GM18507 (cell line): ENCODE measurements around the gene POMT2.

ENCODE experiments used
- DNase-seq: peaks from one replicate; pipeline ENCODE4 v3.0.0; 2011; ENCODE audit warnings: low read depth; ENCODE audit not compliant: insufficient read length; ENCODE audit errors: extremely low spot score
- FAIRE-seq: peaks from 2 replicates; lab custom pipeline; 2011; peaks lifted over from hg19 to GRCh38; lab: Jason Lieb, UNC

Gene POMT2

DNA sequence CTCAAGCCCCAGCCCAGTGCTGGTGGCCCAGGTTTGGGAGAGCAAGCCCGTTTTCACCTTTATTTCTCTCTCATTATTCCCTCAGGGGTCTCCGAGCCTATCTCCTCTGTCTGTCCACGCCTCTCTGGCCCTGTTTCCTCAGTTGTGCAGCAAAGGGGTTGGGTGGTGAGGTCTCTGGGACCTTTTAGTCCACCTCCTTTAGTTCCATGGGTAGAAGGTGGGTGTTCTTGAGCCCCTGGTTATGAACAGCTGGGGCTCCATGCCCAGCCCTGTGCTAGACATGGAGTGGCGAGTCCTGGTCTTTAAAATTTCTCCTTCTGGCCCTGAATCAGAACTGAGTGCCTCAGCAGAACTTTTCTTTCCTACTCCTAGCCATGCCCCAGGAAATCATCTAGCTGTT is 48.4 kb downstream of the POMT2 start:
- FAIRE-seq (no peak), DNase-seq (no peak)

DNA sequence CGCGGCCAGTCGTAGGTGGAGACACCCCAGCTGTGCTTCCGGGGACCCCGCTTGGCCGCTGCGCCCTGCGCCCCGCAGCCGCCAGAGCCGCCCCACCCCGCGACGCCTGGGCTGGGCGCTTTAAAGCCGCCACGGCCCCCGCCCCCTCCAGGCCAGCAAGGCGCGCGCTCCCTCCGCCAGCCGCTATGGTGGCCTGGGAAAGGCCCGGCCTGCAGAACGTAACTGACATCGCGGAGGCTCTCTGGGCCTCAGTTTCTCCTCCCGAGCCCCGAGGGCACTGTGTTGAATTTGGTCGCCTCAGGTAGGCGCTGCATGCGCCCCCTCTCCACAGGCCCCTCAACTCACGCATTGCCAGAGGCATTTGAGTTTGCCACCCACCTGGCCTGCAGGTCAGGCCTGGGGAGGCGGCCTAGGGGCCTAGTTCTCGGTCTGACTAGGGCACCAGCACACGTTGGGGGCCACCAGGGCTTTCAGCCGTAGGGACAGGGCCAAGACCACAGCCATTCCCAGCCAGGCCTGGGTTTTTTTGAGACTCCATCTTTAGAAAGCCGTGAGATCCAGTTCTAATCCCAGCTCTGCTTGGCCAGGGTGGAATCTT is 49.5 kb downstream of the POMT2 start, which contains the start of gene NGB:
Gene NGB (minus strand): TSS at position 94 of the 598 bp plus-strand sequence. CDS start 269 bp downstream, outside the sequence.
- no peak for FAIRE-seq
- no peak for DNase-seq

DNA sequence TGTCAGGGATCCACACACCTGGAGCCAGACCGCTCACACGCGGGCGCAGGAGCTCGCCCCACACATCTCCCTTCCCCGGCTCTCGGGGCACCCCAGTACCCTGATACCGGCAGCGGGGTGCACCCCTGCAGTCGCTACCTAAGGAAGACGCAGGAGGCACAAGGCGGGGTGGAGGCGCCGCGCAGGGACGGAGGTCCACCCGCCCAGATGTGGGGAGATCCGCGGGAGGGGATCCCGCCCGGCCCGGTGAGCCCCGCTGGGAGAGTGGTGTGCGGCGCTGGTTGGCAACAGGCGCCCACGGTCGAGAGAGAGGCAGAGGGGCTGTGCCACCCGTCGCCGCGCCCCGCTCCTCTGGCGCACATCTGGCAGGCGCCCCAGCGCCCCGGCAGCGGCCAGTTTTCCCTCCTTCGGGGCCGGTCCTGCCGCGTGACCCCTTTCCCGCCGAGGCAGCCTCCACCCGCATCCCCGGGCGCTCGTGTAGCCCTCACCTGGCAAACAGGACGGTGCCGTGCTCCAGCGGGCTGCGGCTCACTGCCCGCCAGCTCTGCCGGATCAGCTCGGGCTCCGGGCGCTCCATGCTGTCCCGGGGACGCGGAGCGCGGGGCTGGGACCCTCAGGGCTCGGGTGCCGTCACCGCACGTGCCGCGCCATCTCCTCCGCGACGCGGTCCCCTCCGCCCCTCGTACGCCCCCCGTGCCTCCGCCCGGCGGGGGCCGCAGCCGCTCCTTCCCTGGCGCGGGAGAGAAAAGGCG is 50.1 kb downstream of the POMT2 start:
- DNase-seq: no peak
- FAIRE-seq: no peak

DNA sequence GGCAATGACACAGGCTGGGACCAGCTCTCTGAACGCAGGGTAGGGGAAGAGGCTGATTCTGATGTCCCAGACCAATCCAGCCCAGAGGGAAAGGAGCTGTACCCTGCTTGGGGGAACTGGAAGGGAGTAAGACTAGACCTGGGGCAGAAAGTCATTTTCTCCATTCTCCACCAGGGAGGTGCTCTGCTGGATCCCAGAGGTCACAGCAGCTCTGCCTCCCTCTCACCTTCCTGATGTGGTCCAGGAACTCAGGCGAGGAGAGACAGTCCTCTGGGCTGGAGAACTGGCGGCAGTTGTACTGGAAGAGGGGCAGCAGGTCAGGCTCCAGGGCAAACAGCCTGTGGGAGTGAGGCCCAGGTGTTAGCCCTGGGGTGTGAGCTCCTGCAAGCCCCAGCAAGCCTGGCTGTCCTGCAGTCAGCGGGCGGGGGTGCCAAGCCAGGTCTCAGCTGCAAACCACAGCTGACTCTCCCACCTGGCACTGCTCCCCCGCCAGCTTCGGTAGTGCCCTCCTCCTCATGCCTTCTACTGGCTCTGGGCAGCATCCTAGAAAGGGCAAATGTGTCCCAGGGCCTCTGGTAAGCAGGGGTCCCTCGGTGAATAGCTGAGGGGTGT is 51.6 kb downstream of the POMT2 start:
- FAIRE-seq (no peak), DNase-seq (no peak)

DNA sequence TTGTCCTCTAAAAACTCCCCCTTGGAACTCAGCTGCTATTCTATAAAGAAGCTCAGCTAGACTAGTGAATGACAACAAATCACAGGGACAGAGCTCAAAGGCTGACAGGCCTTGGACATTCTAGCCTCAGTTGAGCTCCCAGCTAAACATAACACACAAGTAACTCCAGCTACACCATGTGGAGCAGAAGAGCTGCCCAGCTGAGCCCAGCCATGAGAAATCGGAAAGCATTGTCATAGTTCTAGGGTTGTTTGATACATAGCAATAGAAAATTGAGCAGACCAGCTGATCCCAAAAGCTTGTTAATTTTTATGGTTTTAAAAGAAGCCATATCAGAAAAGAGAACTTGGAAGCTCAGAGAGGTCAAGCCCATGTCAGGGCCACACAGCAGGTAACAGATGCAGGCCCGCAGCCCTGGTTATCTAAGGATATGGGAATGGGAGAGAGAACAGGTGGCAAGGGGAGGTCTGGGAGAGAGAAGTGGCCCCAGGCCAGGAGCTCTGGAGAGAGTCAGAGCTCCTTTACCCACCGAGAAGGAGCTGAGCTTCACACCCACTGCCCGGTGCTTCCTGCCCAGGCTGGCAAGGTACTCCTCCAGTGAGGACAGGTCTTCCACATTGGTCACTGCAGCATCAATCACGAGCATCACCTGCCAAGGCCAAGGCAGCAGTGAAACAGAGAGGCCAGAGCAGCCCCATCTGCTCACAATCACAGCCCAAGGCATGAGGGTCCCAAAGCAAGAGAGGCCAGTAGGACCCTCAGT is 52.6 kb downstream of the POMT2 start:
- DNase-seq (no peak), FAIRE-seq (no peak)

DNA sequence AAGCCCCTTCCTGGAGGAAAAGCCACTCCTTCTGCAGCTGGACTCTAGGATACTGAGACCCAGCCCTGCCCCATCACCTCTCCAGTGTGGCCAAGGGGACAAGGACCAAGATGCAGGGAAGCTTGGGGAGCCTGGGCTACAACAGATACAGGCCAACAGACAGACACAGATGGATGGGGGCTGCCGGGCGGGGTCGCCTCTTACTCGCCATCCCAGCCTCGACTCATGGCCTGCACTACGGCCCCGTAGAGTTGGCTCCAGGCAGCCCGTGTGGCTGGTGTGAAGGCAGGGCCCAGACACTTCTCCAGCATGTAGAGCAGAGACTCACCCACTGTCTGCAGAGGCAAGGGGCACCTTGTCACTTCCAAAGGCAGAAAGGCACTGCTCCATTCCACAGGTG is 54.3 kb downstream of the POMT2 start:
- FAIRE-seq (no peak), DNase-seq (no peak)

DNA sequence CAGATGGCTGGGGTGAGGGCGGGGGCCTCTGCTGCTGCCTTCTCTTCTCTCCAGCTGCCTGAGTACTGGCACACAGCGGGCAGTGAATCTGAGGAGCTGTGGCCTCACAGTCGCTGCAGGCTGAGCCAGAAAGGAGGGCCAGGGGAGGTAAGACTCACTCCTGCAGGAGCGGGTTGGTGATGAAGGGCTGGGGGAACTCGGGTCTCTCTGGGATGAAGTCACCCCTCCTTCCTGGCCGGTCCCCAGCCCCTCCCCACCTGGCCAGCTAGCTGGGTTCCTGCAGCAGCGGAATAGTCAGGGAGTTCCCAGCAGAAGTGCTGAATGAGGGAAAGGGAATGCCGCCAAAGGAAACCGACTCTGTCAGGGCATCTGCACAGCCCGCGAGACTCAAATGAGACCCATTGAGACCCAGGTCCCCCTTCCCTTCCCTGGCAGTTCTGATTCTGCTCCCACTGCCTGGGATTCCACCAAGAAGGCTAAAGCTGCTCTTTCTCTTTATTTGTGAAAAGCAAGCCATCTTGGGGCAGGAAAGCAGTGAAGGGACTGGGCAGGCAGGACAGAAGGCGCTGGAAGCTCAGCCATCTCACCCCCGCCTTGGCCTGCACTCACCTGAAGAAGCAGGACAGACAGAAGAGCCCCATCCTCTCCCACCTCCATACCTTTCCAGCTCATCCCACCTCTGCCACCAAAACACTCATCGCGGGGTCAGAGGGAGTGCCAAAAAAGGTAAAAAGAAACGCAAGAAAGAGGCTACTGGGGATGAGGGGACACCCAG is 54.9 kb downstream of the POMT2 start:
- DNase-seq (no peak), FAIRE-seq (no peak)

DNA sequence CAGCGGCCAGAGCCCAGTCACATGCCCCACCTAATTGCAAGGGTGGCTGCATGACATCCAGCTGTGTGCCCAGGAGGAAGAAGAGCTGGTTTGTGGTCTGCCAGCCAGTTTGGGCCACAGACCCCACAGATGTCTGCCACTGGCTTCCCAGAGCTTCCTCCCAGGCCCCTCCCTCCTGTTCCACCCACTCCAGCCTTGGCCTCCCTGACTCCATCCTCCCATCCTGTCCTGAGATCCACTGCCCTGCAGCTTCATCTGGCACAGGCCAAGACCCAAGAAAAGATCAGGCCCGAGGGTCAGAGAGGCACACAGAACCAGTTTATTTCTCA is 55.5 kb downstream of the POMT2 start:
- FAIRE-seq (no peak), DNase-seq (no peak)

DNA sequence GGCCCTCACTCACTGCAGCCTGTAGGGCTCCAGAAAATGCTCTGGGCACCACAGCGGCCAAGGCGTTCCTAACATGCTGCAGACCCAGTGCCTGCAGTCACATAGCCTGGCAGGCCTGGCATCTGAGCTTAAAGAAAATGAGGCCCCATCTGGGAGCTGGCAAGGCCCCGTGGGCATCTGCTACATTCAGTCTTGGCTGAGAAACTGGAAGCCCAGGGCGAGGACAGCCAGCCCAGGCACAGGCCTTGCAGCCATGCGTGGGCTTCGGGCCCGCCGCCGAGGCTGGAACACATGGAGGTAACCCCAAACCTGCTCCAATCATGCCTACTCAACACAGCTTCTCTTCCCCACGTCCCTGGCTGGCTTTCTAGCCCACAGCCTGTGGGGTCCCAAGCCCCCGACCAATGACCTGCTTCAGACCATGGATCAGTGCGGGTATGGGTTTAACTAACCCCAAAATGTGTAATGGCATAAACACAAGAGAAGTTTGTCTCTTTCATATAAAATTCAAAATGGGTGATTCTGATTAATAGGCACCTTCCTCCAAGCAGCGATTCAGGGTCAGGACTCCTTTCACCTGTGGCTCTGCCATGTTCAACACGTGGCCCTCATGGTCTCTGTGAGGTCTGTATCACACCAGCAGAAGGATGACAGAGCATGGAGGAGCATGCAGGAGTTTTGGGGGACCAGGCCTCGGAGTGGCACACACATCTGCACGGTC is 56.1 kb downstream of the POMT2 start:
- DNase-seq: no peak
- no peak for FAIRE-seq

DNA sequence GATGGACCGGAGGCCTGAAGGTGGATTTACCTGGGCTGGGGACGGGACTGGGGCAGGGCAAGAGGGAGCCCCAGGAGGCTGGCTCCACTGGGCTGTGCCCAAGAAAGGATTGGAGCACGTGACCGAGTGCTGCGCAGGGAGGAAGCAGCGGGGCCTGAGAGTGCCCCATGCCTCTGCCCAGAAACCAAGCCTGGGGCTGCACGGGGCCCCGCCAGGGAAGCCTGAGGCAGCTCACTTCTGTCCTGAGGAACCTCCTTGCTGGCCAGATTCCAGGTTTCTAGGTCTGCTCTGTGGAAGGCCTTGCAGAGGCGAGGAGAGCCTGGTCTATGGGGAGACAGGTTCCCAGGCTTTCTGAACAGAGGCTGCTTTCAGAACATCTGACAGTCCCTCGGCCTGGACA is 60.1 kb downstream of the POMT2 start:
- DNase-seq: no peak
- no peak for FAIRE-seq

DNA sequence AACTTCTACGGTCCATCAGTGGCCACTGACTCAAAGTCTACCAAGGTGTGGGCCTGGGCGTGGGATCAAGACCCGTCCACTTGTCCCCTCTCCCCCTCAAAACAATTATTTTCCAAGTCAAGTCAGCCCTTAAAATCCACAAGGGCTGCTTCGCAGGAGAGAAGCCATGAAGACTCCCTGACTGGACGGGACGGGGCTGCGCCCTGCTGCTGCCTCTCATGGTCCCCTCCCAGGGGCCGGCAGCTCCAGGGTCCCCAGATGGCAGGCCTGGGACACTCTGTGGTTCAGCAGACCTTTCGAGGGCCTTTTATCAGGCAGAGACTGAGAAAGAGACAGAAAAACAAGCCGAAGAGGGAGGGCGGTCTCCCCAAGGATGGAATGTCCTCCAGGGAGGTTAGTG is 60.5 kb downstream of the POMT2 start:
- DNase-seq (no peak), FAIRE-seq (no peak)

DNA sequence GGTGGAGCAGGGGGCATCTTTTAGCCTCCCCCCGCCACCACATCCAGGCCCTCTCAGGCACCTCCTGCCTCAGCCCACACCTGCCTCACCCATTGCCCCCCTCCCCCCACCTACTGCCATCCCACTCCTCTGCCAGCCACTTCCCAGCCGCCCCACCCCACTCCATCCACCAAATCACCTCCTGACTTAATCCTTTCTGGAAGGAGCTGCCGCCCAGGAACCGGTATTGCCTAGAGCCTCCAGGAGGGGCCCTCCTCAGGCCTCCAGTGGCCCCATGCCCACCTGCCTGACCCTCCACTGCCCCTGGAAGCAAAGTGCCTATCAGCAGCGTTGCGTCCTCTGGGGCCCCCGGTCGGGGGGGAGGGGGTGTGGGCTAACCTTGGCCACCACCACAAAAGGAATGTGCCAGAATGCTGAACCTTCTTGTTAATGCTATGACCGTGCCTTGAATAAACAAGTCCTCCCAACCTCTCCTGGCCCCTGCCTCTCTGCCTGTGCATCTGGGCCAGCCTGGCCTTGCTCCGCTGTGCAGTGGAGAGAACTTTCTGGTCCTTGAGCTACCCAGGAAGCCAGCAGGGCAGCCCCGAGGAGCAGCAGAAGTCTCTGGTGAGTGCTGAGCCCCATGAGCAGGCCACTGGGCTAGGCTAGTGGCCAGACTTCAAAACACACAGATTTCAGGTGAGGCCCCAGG is 61.5 kb downstream of the POMT2 start:
- no peak for DNase-seq
- no peak for FAIRE-seq

DNA sequence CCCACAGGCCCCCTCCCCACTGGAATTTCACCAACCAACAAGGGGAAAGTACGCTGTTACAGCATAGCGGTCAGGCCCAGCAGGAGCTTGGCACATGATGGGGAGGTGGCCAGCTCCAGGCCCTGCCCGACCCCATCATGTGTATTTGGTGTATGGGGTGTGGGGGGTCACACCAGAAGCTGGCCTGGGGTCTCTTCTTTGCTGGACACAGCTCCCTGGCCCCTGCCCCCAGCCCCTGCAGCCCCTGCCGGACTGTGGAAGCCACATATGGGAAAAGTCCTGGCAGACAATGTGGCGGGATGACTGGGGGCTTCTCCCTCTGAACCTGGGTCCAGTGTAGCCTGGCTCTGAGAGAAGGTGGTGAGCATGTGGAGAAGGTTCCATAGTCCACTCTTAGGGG is 62.1 kb downstream of the POMT2 start:
- FAIRE-seq (no peak), DNase-seq (no peak)

DNA sequence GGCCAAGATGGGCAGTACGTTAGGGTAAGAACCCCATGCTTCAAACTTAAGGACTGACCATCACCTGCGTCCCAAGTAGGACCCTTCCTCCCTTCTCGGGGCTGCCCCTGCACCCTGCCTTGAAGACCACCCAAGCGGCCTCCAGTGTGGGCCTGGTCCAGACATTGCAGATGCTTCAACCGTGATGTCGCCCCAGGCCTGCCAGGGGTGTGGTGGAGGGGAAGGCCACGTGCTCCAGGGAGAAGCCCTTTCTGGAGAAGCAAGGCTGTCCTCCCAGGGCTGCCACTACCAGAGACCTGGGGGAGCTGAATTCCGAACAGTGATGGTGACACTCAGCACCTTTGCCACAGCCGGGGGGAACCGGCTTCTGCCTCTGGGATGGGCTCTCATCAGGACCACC is 63.0 kb downstream of the POMT2 start:
- DNase-seq: no peak
- no peak for FAIRE-seq

DNA sequence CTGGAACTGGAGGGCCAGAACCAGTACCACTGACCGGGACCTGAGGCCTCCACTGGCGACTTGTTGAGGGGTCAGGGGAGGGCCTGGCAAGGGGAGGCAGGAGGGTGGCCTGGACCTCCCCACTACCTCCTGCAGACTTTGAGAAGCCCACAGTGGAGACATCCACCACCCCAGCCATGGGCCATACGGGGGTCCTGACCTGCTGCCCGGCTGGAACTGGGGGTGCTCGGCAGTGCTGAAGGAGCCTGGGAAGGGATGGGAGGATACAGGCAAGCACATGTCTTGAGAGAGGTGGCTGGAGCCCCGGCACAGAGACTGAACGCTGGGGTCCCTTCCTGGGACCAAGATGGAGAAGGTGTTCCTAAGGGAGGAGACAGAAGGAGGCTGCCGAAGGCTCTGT is 64.0 kb downstream of the POMT2 start:
- no peak for DNase-seq
- no peak for FAIRE-seq

DNA sequence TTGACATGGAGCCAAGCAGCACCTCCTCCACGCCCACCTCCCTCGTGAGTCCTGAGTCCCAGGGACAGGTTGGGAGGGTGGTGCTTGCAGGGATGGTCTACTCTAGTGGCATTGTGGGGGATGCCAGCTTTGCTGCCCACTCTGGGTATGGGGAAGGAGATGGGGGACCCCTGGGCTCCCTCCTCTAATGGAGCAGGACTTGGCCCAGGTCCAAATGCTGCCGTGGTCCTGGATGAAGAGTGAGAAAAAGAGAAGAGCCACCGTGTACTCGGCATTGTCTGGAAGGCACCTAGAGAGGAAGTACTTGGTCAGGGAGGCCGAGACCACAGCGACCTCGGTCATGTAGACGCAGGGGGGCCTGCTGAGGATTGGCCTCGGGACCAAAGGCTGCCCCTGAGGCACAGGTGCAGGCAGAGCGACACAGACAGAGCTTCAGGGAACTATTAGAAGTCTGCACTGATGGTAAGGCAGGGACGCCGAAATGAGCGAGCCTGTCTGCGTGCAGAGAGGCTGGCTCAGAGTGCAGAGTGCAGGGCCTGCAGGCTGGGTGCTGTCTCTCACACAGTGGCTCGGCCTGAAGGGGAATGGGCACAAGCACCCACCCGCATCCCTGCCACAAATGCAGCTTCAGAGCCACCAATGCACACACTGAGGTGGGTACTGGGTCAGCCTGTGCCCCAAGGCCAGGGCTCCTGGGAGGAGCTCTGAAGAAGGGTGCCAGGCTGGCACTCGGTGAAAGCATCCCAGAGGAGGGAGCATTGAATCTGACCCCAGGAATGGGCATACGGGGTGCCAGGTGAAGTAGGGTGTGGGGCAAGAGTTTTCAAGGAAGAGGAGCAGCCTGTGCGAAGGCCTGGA is 67.1 kb downstream of the POMT2 start:
- FAIRE-seq (no peak), DNase-seq (no peak)

DNA sequence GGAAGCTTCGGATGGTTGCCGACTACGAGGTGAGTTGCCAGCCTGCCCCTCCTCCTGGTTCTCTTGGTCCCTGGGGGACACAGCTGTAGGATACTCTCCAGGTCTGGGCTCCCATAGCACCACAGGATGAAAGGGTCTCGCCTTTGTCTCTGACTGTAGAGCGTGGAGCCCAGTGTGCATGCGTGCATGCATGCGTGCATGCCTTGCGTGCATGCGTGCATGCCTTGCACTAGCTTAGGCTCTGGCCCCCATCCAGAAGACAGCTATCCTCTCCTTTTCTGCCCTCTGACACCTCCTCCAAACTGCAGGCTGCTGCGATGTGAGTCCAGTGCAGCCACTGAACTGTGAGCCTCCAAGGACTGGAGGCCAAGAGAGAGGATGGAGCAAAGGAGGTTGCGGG is 68.8 kb downstream of the POMT2 start:
- DNase-seq: no peak
- FAIRE-seq: no peak

DNA sequence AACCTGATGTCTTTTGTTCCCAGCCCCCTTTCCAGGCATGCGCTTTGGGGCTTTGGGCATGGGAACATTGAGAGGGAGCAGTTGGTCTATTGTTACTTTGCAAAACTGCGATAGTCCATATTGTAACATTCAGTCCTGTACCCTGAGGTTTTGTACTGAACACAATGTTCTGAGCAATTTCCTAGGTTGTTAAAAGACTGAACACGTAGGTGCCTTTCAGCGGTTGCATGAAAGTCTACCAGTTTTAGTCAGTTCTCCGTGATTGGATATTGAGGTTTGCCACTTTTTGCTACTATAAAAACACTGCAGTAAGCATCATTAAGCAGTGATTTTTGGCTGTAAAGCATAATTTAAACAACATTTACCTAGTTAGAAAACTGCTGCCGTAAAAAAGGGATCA is 69.8 kb downstream of the POMT2 start:
- FAIRE-seq (no peak), DNase-seq (no peak)
